SKM-1 treated with dmso at 0.1 percent for 144 hours (cell line): ENCODE data around the gene MORN3.
"Not testable (repeated sequence)": the region's sequence is repeated elsewhere in the genome, so short reads cannot be mapped to it uniquely, and the experiment has no call there.

ENCODE experiments used
- DNase-seq: peaks from one replicate; lab custom pipeline; 2025; ENCODE audit not compliant: unreplicated experiment; lab: John Stamatoyannopoulos, UW

Gene MORN3

DNA sequence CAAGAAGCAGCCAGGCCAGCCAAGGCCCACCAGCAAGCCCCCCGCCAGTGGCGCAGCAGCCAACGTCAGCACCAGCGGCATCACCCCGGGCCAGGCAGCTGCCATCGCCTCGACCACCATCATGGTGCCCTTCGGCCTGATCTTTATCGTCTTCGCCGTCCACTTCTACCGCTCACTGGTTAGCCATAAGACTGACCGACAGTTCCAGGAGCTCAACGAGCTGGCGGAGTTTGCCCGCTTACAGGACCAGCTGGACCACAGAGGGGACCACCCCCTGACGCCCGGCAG, 28.2 kb downstream of the MORN3 start:
- DNase-seq, result no peak

DNA sequence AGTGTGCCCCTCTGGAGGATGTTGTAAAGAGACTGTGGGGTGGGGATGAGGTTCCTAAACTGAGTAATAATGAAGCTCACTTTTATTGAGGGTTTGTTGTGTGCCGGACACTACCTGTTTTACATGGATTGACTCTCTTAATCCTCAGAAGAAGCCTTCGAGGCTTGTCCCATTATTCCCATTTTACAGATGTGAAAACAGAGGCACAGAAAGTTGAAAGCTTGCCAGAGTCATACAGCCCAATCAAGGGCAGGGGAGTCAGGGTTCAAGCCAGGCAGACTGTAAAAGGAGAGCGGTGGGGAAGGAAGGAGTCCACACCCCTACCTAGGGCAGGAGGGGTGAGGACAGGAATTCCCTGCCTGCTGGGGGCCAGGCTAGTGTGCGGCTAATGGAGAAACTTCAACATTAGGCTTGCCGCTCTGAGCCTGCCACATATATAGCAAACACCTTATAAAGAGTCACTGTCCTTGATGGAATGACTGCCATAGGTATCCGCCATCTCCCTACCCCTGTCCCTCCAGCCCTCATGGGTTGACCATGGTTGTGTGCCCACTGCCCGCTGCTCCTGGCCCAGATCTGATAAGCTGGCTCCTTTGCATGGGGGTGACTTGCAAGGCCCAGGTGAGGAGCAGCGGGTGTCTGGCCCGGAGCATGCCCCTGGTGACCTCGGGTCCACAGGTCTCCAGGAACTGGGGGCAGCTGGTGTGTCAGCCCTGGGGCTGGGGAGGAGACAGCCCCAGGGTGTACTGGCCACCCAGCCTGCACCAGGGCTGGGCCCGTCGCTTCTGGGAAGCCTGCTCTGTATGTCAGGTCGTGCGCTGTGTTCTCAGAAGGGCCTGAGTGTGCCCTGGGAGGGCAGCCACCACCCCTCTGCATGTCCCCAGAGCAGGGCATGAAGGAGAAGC, 30.9 kb downstream of the MORN3 start:
- DNase-seq, result no peak

DNA sequence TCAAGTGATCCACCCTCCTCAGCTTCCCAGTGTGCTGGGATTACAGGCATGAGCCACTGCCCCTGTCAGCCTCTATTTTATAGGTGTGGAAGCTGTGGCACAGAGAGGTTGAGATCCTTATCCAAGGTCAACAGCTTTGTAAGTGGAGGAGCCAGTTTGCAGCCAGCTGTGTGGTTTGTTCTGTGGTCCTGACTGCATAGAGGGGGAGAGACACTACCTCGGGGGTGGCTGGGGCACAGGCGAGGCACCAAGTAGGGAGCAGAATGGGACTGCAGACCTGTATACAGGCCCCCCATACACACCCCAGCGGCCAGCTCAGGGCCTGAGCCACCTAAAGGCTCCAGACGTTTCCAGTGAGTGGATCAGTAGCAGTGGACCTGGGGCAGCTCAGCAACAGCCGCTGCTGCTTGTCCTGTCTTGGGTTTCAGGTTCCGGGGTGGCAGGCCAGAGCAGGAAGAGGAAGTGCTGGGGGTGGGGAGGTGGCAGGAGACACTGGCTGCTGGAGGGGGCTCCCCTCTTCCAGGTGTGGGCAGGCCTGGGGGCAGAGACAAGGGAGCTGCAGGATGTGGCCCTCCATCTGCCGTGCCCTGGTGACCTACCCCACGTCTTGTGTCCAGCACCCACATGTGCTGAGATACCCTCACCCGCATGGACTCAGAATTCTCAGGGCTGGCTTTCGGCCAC, 32.1 kb downstream of the MORN3 start:
- no peak for DNase-seq

DNA sequence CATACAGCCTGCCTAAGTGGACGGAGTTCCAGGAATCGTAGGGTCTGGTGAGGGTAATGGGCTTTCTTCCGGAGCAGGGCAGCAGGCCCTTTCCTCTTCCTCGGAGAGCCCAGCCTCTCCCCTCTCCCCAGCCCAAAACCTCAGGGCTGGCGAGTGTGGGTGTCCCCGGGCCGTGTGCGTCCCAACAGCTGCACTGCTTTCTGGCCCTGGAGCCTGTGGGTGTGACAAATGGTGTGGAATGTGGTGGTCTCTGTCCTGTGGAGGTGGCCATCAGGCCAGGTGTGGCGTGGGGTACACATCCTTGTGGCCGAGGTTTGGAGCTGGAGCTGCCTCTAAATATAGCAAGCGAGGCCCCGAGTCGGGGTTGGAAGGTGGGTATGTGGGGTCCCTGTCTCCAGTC, 34.6 kb downstream of the MORN3 start:
- no peak for DNase-seq

DNA sequence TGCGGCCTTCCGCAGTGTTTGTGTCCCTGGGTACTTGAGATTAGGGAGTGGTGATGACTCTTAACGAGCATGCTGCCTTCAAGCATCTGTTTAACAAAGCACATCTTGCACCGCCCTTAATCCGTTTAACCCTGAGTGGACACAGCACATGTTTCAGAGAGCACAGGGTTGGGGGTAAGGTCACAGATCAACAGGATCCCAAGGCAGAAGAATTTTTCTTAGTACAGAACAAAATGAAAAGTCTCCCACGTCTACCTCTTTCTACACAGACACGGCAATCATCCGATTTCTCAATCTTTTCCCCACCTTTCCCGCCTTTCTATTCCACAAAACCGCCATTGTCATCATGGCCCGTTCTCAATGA, 35.6 kb downstream of the MORN3 start:
- not testable (repeated sequence) for DNase-seq

DNA sequence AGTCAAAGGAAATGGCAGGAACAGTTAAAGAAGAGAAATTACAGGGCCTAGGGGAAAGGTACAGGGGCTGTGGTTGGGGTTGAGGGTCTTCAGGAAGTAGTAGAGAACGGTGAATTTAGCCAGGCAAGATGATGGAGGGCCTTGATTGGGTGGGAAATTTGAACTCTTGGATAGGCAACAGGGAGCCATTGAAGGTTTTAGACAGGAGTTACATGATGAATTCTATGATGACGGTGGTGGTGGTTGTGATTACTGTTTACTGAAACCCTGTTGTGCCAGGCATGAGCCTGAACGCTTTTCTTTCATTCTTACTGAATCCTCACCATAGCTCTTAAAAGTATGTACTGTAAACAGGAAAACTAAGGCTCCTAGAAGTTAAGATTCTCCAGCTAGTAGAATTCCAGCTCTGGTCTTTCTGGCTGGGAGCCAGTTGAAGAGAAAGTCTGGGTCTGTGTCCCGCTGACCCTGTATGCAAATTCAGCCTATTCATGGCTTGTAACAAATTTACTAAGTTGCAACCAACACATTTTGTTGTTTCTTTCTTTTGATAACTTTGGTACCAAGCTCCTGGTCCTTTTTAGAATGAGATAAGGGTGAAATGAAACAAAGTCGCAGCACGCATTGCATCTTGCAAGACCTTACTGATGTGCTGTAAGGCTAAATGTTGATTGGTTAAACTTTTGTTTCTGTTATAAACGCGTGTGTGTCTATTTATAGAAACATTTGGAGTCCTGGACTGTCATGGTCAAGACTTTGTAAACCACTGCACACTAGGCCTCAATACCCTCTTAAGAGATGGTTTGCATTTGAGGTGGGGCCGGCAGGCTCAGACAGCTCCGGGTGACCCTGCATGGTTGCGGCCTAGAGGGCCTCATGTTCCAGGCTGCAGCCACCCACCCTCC, 37.1 kb downstream of the MORN3 start:
- DNase-seq, result no peak

DNA sequence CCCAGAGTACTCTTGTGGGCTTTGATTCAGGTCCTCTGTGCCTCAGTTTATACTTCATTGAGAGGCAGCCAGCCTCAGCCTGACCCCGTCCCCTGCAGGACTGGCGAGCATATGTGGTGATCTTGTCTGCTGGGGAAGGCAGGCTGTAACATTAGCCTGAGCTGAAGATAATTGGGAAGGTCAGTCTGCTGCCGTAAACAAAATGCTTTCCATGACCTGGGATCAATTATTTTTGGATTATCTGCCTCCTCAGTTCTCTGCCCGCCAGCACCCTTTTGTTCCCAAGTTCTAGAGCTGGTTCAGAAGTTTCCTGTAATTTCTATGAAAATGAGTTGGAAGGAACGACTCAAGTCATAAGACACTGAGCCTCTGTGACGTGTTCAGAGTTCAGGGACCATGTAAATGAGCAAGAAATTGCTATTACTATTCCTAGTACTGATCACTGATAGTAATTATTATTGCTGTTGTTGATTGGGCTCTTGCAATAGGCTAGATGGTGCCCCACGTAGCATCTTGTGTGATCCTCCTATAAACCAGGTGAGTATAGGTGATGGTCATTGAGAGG, 38.6 kb downstream of the MORN3 start:
- DNase-seq, result no peak

DNA sequence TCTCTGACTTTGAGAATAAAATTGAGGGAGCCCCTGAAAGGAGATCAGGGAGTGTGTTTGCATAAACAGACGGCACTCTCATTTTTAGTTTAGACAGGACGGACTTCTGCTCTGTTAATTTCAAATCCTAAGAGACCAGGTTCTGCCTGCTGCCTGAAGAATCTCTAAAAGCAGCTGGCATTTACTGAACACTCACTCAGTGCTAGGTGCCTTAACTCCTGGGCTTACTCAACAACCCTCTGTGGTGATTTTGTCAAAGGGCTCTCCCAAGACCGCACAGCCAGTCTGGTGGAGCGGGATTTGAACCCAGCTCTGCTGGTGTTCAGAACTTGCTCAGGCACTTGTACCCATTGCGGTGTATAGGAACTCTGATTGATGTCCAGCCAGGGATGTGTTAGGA, 40.9 kb downstream of the MORN3 start:
- no peak for DNase-seq

DNA sequence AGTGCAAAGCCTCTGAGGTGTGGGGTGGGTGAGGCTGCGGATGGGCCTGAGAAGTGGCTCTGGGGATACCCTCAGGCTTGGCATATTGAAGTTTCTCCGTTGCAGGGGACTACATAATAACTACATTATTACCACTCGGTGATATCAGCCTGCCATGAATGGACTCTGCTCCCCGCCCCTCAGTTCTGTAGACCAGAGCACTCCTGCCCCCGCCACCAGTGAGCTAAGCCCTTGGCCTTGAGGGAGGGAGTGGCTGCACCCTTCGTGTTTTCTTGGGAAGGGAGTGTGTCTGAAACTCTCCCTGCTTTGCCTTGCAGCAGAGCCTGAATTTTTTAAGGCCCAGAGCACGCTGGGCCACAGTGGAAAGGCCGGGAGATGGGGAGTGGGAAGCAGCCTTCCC, 41.4 kb downstream of the MORN3 start:
- DNase-seq, result no peak

DNA sequence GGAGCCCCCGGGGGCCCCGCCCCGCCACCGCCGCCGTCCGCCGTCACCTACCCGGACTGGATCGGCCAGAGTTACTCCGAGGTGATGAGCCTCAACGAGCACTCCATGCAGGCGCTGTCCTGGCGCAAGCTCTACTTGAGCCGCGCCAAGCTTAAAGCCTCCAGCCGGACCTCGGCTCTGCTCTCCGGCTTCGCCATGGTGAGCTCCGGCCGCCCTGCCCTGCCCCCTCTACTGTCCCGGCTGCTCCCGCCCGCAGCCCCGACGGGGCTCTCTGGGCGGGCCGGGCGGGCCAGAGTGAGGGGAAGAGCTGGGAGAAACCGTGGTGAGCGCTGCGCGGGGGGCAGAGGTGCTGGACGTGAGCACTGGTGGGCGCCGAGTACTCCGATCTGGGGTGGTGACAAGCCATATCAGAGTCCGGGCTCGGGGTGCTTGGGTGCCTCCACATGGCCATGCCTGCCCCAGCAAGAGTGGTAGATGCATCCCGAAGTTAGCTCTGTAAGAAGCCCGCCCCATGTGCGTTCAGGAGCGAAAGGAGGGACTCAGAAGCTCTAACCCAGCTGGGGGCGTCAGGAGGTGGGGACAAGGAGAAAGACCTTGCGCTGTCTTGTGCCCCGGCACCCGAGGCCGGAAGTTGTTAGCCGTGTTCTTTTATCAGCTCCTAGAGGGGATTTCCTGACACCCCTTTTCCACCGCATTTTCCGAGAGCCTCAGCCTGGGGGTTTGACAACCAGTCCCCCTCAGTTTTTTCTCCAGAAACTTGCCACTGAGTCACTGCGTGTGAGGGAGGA, 42.4 kb downstream of the MORN3 start:
- DNase-seq, result no peak

DNA sequence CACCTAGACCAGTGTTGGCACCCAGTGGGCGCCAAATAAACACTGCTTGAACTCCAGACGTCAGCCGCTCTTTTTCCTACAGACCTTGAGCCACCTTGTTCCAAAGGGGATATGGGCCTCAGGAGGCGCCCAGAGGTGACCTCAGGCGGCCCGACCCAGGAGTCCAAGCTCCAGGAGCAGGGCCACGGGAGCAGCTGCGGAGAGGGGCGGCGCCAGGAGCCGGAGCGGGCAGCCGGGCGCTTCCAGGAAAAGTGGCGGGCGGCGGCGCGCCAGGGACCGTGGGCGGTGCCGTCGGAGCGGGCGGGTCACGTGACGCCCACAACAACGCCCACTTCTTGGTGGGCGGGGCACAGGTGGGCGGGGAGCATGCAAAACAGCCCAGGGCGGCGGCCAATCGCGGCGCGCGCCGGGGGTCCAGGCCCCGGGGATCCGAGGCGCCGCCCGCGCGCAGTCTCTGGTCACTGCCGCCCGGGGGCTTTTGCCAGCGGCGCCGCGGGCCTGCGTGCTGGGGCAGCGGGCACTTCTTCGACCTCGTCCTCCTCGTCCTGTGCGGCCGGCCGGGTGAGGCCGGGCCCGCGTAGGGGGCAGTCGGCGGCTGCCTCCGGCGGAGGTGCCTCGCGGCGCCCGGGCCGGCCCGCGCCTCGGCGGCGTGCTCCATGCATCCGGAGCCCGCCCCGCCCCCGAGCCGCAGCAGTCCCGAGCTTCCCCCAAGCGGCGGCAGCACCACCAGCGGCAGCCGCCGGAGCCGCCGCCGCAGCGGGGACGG, 43.2 kb downstream of the MORN3 start, which contains the start of gene ORAI1:
ORAI1 (plus strand) TSS at position 444 of the 766 bp plus-strand sequence.
- DNase-seq, result peak; percentile 49

DNA sequence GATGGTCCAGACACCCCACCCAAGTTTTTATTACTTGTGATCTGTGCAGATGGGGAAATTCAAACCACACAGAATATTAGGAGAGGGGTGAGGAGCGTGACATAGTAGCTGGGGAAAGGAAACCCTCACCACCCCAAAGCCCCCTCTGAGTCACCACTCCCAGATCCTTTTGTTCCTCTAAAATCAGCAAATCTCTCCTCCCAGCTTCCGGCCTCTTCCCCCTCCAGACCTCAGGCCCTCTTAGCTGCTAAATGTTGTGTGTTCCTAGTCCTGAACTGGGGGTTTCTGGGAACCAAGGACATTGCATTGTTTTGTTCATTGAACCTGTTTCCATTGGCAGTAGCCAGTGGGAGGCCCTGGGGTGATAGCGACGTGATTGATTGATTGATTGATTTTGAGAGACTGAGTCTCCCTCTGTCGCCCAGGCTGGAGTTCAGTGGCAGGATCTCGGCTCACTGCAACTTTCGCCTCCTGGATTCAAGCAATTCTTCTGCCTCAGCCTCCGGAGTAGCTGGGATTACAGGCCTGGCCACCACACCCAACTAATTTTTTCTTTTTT, 49.0 kb downstream of the MORN3 start:
- no peak for DNase-seq

DNA sequence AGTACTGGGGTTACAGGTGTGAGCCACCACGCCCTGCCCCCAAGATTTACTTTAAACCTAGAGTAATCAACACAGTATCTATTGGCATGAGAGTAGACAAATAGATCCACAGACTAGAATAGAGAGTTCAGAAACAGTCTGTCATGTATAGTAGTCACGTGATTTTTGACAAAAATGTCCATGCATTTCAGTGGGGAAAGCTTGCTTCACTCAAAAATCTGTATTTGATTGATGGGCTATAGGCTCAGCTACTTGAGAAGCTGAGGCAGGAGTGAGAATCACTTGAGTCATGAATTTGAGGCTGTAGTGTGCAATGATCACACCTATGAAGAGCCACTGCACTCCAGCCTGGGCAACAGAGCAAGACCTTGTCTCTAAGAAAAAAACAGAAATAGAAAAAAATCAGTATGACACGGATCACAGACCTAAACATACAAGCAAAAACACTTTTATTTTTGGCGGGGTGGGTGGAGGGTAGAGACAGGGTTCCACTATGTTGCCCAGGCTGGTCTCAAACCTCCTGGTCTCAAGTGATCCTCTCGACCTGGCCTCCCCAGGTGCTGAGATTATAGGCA, 50.7 kb downstream of the MORN3 start:
- DNase-seq, result no peak

DNA sequence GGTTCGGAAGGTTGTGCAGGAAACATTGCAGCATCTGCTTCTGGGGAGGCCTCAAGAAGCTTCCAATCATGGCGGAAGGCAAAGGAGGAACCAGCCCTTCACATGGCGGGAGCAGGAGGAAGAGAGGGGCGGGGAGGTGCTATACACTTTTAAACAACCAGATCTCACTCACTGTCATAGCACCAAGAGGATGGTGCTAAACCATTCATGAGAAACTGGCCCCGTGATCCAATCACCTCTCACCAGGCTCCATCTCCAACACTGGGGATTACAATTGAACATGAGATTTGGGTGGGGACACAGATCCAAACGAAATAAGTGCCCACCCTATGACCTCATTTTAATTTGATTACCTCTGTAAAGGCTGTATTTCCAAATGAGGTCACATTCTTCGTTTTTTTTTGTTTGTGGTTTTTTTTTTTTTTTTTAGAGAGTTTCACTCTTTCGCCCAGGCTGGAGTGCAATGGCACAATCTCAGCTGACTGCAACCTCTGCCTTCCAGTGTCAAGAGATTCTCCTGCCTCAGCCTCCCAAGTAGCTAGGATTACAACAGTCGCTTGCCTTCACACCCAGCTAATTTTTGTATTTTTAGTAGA, 54.5 kb downstream of the MORN3 start:
- DNase-seq, result no peak

DNA sequence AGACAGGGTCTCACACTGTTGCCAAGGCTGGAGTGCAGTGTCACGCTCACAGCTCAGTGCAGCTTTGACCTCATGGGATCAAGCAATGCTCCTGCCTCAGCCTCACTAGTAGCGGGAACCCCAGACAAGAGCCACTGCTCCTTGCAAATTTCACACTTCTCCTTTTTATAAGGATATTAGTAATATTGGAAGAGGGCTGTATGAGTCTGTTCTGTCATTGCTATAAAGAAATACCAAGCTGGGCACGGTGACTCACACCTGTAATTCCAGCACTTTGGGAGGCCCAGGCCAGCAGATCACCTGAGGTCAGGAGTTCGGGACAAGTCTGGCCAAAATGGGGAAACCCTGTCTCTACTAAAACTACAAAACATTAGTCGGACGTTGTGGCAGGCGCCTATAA, 56.0 kb downstream of the MORN3 start:
- no peak for DNase-seq

DNA sequence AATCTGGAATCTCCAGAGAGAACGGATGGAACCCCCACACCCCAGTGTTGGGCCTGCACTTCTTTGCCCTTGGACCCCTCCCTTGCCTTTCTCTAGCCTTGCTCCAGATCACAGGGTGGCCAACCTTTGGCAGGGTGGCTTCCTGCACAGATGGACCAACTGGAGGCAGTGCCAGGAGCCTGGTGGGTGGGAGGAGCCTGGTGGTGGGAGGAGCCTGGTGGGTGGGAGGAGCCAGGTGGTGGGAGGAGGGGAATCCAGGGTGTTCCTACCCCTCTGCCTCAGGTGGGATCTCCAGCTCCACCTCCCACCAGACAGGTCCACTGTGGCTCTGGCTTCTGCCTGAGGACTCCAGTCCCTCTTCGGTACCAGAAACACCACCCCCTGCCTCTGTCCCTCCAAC, 58.1 kb downstream of the MORN3 start:
- DNase-seq, result no peak

DNA sequence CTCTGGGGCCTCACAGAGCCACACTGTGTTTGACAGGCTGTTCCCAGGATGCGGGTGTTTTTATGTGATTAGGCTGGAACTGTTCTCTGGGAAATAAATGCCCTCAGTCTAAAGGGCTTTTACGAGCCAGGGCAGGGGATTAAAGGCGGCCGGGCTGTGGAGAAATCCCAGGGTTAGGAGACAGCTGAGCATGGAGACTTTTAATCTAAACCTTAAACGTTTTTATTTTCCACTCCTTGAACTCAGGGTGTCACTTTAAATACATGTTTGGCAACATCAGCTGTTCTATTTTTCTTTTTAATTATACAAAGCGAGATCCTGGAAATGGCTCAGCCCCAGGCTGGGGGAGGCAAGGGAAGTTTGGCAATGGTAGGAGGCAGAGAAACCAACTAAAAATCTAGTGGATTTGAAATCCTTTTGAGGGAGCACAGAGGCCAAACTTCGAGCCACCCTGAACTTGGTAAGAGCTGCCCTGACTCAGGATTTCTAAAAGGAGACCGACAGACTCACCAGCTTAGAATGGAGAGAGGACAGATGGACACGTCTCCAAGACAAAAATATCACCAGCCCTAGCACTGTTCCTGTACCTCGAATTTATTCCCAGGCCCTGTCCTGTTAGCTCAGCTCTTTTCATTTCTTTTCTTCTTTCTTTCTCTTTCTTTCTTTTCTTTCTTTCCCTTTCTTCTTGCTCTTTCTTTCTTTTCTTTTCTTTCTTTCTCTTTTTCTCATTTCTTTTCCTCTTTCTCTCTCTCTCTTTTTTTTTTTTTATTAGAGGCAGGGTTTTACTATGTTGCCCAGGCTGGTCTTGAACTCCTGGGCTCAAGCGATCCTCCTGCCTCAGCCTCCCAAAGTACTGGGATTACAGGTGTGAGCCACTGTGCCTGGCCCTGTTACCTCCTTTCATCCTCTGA, 59.0 kb downstream of the MORN3 start:
- no peak for DNase-seq

DNA sequence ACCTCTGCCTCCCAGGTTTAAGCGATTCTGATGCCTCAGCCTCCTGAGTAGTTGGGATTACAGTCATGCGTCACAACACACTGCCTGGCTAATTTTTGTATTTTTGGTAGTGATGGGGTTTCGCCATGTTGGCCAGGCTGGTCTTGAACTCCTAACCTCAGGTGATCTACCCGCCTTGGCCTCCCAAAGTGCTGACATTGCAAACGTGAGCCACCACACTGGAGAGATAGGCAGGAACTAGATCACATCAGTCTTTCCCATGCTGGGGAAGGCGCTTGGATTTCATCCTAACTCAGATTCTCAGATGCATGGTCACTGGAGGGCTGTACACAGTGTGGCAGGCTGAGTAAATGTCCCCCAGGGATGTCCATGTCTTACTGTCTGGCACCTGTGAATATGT, 61.2 kb downstream of the MORN3 start:
- DNase-seq, result no peak
